Skeletal muscle satellite cell (primary cell): ENCODE measurements around the gene NAA60.
"Not testable (repeated sequence)": the region's sequence is repeated elsewhere in the genome, so short reads cannot be mapped to it uniquely, and the experiment has no call there.

ENCODE experiments used
- H3K27me3 ChIP-seq: 2 replicates; pipeline ENCODE4 v1.7.0; 2013; ENCODE audit warnings: low read length; ENCODE audit not compliant: control insufficient read depth, insufficient read depth
- H3K36me3 ChIP-seq: 2 replicates; pipeline ENCODE4 v1.7.0; 2013; ENCODE audit warnings: mild to moderate bottlenecking, control low read depth, low read length; ENCODE audit not compliant: insufficient read depth
- H3K4me1 ChIP-seq: 2 replicates; pipeline ENCODE4 v1.7.0; 2013; ENCODE audit warnings: low read length; ENCODE audit not compliant: control insufficient read depth, insufficient read depth
- H3K4me2 ChIP-seq: 2 replicates; pipeline ENCODE4 v1.7.0; 2013; ENCODE audit warnings: mild to moderate bottlenecking, low read length
- H3K4me3 ChIP-seq: 2 replicates; pipeline ENCODE4 v1.7.0; 2013; ENCODE audit warnings: low read length
- H3K9ac ChIP-seq: 2 replicates; pipeline ENCODE4 v1.7.0; 2013; ENCODE audit warnings: mild to moderate bottlenecking, low read depth, low read length, moderate library complexity
- H3K9me3 ChIP-seq: replicated peaks from 2 replicates; pipeline ENCODE4 v1.7.0; 2013; ENCODE audit warnings: mild to moderate bottlenecking, control low read depth, low read length

The NAA60 gene

GRCh38 chr16:3467182-3467581, 23.7 kb downstream of the NAA60 start:
- Histone ChIP-seq H3K9ac (no peak overlapping the region), H3K27me3 (no peaks in the 10 kb centered on the region), H3K4me1 (peaks cover 6% of the 10 kb centered on the region), H3K36me3 (peaks cover 21% of the 10 kb centered on the region), H3K4me2 (no peak overlapping the region), H3K9me3 (no peaks in the 10 kb centered on the region), H3K4me3 (no peak overlapping the region)

GRCh38 chr16:3467921-3468320, 24.4 kb downstream of the NAA60 start:
- no peaks in the 10 kb centered on the region for H3K27me3 ChIP-seq
- peaks cover 14% of the 10 kb centered on the region for H3K4me1 ChIP-seq
- no peak overlapping the region for H3K9ac ChIP-seq
- peaks cover 21% of the 10 kb centered on the region for H3K36me3 ChIP-seq
- H3K9me3 ChIP-seq = no peaks in the 10 kb centered on the region
- no peak overlapping the region for H3K4me2 ChIP-seq
- H3K4me3 ChIP-seq = no peak overlapping the region

GRCh38 chr16:3468501-3468900, 25.0 kb downstream of the NAA60 start:
- peaks cover 14% of the 10 kb centered on the region for H3K4me1 ChIP-seq
- H3K27me3 ChIP-seq = no peaks in the 10 kb centered on the region
- H3K36me3 ChIP-seq = peaks cover 24% of the 10 kb centered on the region

GRCh38 chr16:3469736-3470135, 26.3 kb downstream of the NAA60 start:
- Histone ChIP-seq H3K4me2 (no peak overlapping the region), H3K36me3 (peaks cover 24% of the 10 kb centered on the region), H3K27me3 (no peaks in the 10 kb centered on the region), H3K9me3 (no peaks in the 10 kb centered on the region), H3K4me1 (peaks cover 8% of the 10 kb centered on the region), H3K9ac (no peak overlapping the region), H3K4me3 (no peak overlapping the region)

More at GRCh38 chr16:3468501-3468900, 25.0 kb downstream of the NAA60 start:
- Histone ChIP-seq H3K9me3 (no peaks in the 10 kb centered on the region), H3K4me2 (no peak overlapping the region), H3K4me3 (no peak overlapping the region), H3K9ac (no peak overlapping the region)

DNA sequence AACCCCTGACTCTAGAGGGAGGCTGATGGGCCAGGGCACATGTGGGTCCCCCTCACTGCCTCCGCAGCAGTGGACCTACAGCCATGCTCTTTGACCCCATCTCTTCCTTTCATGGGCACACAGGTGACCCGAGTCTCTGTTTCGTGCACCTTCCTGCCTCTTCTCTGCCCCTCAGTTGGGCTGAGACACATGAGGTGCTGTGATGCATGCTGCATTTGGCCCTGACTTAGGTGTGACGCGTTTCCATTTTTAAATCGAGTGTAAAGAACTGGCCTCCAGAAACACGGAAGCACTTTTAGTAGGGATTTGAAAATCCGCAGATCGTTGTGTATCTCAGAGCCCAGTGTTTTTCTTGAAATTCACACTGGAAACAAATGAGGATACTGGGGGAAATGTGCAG, 27.2 kb downstream of the NAA60 start:
- Histone ChIP-seq H3K4me3 (no peak overlapping the region), H3K27me3 (no peaks in the 10 kb centered on the region), H3K9ac (no peak overlapping the region), H3K4me1 (peaks cover 8% of the 10 kb centered on the region), H3K36me3 (peaks cover 19% of the 10 kb centered on the region), H3K9me3 (no peaks in the 10 kb centered on the region), H3K4me2 (no peak overlapping the region)

- no peaks in the 10 kb centered on the region for H3K9me3 ChIP-seq
- H3K36me3 ChIP-seq = peaks cover 10% of the 10 kb centered on the region
- no peak overlapping the region for H3K4me3 ChIP-seq
- H3K27me3 ChIP-seq = no peaks in the 10 kb centered on the region
- H3K9ac ChIP-seq = no peak overlapping the region
- H3K4me1 ChIP-seq = peaks cover 8% of the 10 kb centered on the region
- H3K4me2 ChIP-seq = no peak overlapping the region
Observed at GRCh38 chr16:3471518-3472176, 28.2 kb downstream of the NAA60 start.

- peaks cover 8% of the 10 kb centered on the region for H3K4me1 ChIP-seq
- H3K36me3 ChIP-seq = peaks cover 3% of the 10 kb centered on the region
- peak overlapping the region; percentile 40 for H3K4me2 ChIP-seq
- no peak overlapping the region for H3K4me3 ChIP-seq
- no peaks in the 10 kb centered on the region for H3K27me3 ChIP-seq
- no peaks in the 10 kb centered on the region for H3K9me3 ChIP-seq
- H3K9ac ChIP-seq = peak overlapping the region; percentile 21
Observed at GRCh38 chr16:3472878-3473595, 29.6 kb downstream of the NAA60 start.

DNA sequence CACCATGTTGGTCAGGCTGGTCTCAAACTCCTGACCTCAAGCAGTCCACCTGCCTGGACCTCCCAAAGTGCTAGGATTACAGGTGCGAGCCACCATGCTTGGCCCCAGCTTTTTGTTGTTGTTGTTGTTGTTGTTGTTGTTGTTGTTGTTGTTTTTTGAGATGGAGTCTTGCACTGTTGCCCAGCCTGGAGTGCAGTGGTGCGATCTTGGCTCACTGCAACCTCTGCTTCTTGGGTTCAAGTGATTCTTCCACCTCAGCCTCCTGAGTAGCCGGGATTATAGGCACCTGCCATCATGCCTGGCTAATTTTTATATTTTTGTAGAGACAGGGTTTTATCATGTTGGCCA, 30.1 kb downstream of the NAA60 start:
- H3K27me3 ChIP-seq, H3K9me3 ChIP-seq, H3K9ac ChIP-seq, H3K4me1 ChIP-seq, H3K4me2 ChIP-seq, H3K4me3 ChIP-seq, H3K36me3 ChIP-seq: not testable (repeated sequence)

DNA sequence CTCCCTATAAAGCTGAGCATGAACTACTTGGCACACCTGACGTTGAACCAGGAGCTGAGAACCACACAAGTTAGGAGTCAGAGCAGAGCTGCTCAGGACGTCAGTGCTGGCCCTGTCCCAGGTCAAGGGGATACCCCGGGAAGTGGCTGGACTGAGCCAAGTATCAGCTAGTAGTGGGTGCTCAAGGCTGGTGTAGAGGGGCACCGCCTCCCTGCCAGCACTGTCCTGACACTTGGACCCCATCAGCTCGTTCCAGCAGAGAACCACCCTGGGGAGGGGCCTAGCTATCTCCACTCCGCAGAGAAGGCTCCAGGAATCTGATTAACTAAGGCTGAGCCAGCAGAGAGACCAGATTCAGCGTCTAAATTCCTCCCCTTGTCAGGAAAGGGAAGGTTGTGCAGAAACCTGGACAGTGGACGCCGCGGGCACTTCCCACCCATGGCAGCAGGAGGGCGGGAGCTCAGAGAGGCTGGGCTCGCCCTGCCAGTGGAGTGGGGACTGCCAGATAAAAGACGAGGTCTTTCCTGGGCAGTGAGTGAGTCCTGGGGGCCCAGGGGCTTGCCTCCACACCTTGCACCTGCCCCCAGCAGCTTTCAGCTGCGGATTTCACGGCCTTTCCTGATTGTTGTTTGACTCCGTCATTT, 30.8 kb downstream of the NAA60 start:
- peaks cover 11% of the 10 kb centered on the region for H3K36me3 ChIP-seq
- no peaks in the 10 kb centered on the region for H3K27me3 ChIP-seq
- no peak overlapping the region for H3K4me3 ChIP-seq
- no peak overlapping the region for H3K4me2 ChIP-seq
- no peaks in the 10 kb centered on the region for H3K9me3 ChIP-seq
- H3K4me1 ChIP-seq = peaks cover 8% of the 10 kb centered on the region
- no peak overlapping the region for H3K9ac ChIP-seq

DNA sequence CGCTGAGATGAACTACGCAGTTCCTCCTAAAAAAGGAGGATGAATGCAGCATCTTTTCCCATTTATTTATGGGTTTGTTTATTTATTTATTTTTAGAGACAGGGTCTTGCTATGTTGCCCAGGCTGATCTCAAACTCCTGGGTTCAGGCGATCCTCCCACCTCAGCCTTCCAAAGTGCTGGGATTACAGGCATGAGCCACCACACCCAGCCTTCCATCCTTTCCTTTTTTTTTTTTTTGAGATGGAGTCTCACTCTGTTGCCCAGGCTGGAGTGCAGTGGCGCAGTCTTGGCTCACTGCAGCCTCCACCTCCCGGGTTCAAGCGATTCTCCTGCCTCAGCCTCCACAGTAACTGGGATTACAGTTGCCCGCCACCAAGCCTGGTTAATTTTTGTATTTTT, 31.4 kb downstream of the NAA60 start:
- H3K36me3 ChIP-seq = peaks cover 17% of the 10 kb centered on the region
- not testable (repeated sequence) for H3K27me3 ChIP-seq, H3K9ac ChIP-seq, H3K4me2 ChIP-seq, H3K4me1 ChIP-seq, H3K4me3 ChIP-seq, H3K9me3 ChIP-seq

GRCh38 chr16:3475604-3476375, 32.3 kb downstream of the NAA60 start:
- Histone ChIP-seq H3K36me3 (peaks cover 22% of the 10 kb centered on the region), H3K9ac (no peak overlapping the region), H3K4me1 (peaks cover 8% of the 10 kb centered on the region)

More at GRCh38 chr16:3475604-3476375, 32.3 kb downstream of the NAA60 start:
- Histone ChIP-seq H3K4me3 (no peak overlapping the region), H3K9me3 (no peaks in the 10 kb centered on the region), H3K27me3 (no peaks in the 10 kb centered on the region), H3K4me2 (no peak overlapping the region)
